Activated CD8-positive, alpha-beta memory T cell treated with anti-CD3 and anti-CD28 coated beads for 36 hours (primary cell): ENCODE results near the gene CLCN1. TPM values are rescaled to one million over a fixed set of nuclear protein-coding genes. Genes with fewer than 3 reads are reported as not detected.

Experiments used
- CTCF ChIA-PET: fragments of 350-600 bp; sonication (Branson Sonifier 250); formaldehyde crosslinking; loops from one replicate; lab custom pipeline; 2021; ENCODE audit warnings: antibody characterized with exemption; lab: Charles Lee
- POLR2A ChIA-PET: fragments of 350-600 bp; sonication (Branson Sonifier 250); formaldehyde crosslinking; loops from one replicate; lab custom pipeline; 2021; ENCODE audit warnings: antibody characterized with exemption; lab: Charles Lee
- total RNA-seq, 2 experiments: library from RNA; stranded (reverse); gene quantifications; one replicate each; pipeline ENCODE4 v1.2.3, GENCODE V29; 2021

The CLCN1 gene
- total RNA-seq, 2 experiments from 2014 or later, result not detected

- CTCF ChIA-PET, result interaction anchor here (1.5 kb wide), 1 partner anchor 10 kb away, joined by 6 read pairs; no protein-coding TSS in a partner anchor
- POLR2A ChIA-PET, result no interaction called here
Observed at GRCh38 chr7:143354965-143355364, 39.1 kb downstream of the CLCN1 start.

- POLR2A ChIA-PET, result no interaction called here
Observed at GRCh38 chr7:143355450-143356385, 39.8 kb downstream of the CLCN1 start.

DNA sequence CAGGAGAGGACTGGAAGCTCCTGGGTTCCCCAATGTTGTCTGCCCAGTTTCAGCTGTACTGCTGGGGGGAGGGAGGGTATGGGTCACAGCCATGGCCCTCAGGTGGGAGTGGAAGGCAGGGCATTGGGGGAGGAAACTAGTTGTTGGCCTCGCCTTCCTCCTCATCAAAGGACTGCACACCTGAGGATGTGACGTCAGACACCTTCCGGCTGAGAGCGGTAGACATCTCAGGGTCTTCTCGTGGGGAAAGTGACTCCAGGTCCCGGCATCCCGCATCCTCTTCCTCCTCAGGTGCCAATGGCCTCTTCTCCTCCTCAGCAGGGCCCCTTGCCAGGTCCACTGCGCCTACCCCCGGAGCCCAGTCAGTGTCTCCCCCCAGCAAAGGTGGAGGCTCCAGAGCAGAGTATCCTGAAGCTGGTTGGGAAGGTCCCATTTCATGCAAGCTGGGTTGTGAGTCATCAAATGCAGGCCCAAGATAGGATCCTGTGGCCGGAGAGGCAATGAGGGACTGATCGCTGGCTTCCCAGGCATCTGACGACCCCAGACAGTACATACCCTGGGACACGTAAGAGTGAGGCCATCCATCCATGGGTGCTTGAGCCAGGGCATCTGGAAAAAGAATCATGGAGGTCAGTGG lies 40.6 kb downstream of the CLCN1 start:
- ChIA-PET CTCF (interaction anchor here (1.3 to 2.7 kb wide), 4 partner anchors 11 to 24 kb away, joined by 5 to 9 read pairs (median 6); no protein-coding TSS in a partner anchor), POLR2A (interaction anchor here (0.5 kb wide), 1 partner anchor 109 kb away, joined by 10 read pairs; no protein-coding TSS in a partner anchor)

More at GRCh38 chr7:143355450-143356385, 39.8 kb downstream of the CLCN1 start:
- CTCF ChIA-PET, result interaction anchor here (1.3 to 1.5 kb wide), 2 partner anchors 10 to 14 kb away, joined by 6 read pairs; no protein-coding TSS in a partner anchor

DNA sequence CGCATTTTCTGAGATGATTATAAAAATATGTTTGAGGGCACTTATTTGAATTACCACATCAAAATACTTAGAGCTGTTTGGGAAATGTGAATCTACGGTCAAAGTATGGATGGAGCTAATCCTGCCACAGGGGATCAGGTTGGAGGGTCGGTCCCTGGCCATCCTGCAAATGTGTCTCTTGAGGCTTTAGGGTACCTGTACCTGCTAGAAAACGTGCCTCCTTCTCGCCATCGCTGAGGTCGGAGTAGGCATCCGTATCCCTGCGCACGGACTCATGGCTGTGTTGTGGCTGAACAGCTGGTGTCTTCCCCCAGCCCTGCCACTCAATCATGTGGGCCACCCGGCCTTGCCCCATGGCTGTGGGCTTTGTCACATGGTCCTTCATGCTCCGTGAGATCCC lies 42.7 kb downstream of the CLCN1 start:
- ChIA-PET POLR2A (no interaction called here), CTCF (interaction anchor here (2.7 kb wide), 1 partner anchor 13 kb away, joined by 9 read pairs; no protein-coding TSS in a partner anchor)

DNA sequence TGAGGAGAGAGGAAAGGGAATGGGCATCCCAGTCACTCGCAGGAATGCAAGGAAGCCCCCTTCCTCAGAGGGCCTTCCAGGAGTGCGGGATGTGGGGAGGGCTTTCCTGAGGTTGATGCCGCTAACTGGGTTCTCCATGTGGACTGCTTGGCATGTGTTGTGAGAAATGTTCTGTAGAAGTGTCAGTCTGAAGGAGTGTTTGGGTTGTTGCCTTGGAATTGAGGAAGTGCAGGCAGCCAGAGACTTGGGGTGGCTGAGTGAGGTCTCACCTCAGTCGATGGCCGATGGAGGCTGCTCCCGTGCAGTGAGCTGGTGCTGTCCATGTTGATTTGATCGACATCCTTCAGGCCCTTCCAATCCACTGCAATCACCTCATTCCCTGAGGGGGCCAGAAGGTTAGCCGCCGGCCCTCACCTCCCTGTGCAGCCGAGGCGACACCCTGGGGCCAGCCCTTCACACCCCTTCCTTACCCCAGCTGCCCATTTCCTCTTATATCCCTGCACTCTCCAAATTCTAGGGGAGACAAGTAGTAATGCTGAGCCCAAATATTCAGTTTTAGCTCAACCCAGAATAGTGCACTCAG lies 44.0 kb downstream of the CLCN1 start:
- ChIA-PET POLR2A (no interaction called here), CTCF (interaction anchor here (0.8 kb wide), 1 partner anchor 20 kb away, joined by 3 read pairs; no protein-coding TSS in a partner anchor)

GRCh38 chr7:143360788-143361551 lies 45.1 kb downstream of the CLCN1 start:
- CTCF ChIA-PET, result interaction anchor here (0.6 to 0.8 kb wide), 2 partner anchors 19 kb away, joined by 3 read pairs; no protein-coding TSS in a partner anchor
- POLR2A ChIA-PET, result no interaction called here

DNA sequence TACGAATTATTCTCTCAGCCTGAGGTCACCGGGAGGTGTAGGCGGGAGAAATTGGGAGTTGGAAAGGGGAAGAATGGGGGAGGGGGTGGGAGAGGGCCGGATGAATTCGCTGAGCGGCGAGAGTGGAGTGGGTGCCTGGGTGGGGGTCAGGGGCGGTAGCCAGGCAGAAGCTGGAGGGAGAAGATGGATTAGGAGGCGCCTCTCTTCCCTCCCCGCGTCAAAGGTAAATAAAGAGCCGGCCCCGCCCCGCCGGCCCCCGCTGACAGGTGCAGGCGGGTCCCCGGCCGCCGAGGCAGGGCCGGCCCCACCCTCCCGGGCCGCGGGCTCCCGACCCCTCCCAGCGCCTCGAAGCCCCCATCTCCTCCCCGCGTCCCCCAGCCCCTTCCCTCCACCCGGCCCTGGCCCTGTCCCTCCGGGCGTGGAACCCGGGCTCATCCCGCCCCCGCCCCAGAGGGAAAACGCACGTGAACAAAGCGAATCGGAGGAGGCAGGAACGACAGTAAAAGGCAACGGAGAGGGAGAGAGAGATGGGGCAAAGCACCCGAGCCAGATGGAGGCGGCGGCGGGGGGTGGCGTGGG lies 45.7 kb downstream of the CLCN1 start:
- CTCF ChIA-PET, result interaction anchor here (0.6 kb wide), 1 partner anchor 19 kb away, joined by 3 read pairs; no protein-coding TSS in a partner anchor

DNA sequence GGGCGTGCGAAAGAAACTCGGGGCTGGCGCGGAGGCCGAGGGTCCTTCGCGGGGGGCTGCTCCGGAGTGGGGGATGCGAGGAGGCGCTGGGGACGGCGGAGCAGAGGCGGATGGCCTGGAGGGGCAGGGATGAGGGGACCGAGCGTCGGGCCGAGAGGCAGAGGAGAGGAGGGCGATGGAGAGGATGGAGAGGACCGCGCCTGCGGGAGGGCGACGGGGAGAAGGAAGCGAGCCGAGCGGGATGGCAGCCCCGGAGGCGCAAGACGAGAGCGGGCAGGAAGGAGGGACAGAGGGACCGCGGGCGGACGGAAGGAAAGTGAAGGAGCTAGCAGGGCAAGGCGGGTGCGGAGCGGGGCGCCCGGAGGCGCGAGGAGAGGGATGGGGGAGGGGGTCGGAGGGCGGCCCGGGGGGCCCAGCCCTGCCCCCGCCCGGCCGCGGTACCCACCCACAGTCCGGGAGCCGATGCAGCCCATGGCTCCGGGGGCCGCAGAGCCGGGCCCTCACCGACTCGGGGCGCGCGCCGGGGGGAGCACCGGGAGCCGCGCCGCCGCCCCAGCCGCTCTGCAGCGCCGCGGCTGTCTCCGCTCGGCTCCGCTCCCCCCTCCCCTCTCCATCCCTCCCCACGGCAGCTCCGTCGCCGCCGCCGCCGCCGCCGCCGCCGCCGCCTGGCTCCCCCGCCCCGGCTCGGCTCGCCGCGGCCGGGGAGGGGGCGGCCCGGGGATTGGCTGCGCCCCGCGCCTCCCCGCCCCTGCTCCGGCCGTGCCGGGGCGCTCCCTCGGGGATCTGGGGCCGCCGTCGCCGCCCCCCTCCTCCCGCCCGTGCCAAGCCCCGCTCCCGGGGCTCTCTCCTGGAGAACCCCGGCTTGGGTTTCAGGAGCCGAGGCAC lies 46.5 kb downstream of the CLCN1 start, which contains the start of gene FAM131B:
TSS of gene FAM131B (minus strand) at position 583 of the 885 bp plus-strand sequence. CDS start at position 473, 110 bp downstream.
- POLR2A ChIA-PET, result interaction anchor here (0.6 kb wide), 1 partner anchor 8 kb away, joined by 3 read pairs; no protein-coding TSS in a partner anchor
- CTCF ChIA-PET, result interaction anchor here (0.7 to 1.2 kb wide), 2 partner anchors 10 to 13 kb away, joined by 3 read pairs; no protein-coding TSS in a partner anchor

More for the DNA sequence above, 45.7 kb downstream of the CLCN1 start:
- POLR2A ChIA-PET, result no interaction called here

GRCh38 chr7:143363016-143363937 lies 47.4 kb downstream of the CLCN1 start:
- CTCF ChIA-PET, result interaction anchor here (1.2 to 2.7 kb wide), 3 partner anchors 12 to 18 kb away, joined by 3 to 7 read pairs (median 5); no protein-coding TSS in a partner anchor
- POLR2A ChIA-PET, result no interaction called here

DNA sequence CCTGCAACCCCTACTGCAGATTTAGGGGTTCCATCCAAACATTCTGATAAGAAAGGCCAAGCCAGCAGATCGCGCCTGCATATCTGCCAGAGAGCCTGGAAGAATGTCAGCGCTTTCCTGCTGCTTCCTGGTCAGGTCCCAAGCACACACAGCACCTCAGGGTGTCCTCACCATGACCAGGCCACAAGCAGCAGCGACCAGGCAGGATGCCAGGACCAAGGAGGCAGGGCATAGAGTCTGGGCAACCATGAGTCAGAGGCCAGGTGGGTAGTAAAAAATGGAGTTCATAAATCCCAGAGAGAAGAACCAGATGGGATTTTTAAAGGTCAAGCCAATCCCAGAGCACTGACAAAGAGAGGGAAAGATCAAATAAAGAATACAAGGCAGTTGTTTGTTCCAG lies 52.1 kb downstream of the CLCN1 start:
- CTCF ChIA-PET, result interaction anchor here (1.2 to 1.6 kb wide), 2 partner anchors 12 to 128 kb away, joined by 3 to 4 read pairs; no protein-coding TSS in a partner anchor
- POLR2A ChIA-PET, result no interaction called here

- ChIA-PET CTCF (interaction anchor here (1.6 kb wide), 1 partner anchor 128 kb away, joined by 3 read pairs; no protein-coding TSS in a partner anchor), POLR2A (interaction anchor here (0.7 kb wide), 1 partner anchor 12 kb away, joined by 3 read pairs; no protein-coding TSS in a partner anchor)
Observed at GRCh38 chr7:143368387-143368786, 52.5 kb downstream of the CLCN1 start.

DNA sequence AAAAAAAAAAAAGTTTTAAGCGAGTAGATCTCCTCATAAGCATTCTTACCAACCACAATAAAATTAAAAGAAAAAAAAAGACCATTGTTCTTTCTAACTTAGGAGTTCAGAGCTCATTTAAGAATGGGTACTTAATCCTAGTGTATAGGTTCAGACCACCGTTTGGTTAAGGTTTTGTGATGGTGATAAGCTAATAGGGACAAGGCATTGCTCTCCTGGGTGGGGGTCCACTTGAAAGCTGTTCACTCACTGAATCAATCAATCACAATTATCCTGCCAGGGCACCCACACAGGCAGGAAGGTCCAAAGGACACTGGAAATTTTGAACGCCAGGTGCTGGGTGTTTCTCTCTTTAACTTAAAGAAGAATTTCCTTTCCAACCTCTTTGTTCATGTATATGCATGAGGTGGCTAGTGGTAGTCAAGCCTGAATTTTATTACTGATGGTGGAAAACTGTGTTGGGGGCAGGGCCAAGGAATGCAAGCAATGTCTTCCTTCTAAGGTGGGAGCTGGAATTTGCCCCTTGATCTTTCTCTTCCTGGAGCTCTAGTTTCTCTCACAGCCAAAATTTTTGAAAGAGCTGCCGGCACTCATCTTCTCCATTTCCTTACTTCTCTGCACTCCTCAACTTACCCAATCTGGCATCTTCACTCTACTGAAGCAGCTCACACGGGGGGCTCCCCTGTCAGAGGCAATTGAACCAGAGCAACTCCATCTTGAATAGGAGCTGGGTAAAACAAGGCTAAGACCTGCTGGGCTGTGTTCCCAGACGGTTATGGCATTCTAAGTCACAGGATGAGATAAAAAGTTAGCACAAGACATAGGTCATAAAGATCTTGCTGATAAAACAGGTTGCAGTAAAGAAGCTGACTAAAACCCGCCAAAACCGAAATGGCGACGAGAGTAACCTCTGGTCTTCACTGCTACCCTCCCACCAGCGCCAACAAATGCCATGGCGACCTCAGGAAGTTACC lies 54.1 kb downstream of the CLCN1 start:
- CTCF ChIA-PET, result interaction anchor here (1.1 to 1.8 kb wide), 3 partner anchors 10 to 130 kb away, joined by 3 to 17 read pairs (median 6); no protein-coding TSS in a partner anchor
- POLR2A ChIA-PET, result interaction anchor here (0.9 kb wide), 1 partner anchor 7 kb away, joined by 3 read pairs; the partner anchor contains the start of gene FAM131B

GRCh38 chr7:143372070-143372469 lies 56.2 kb downstream of the CLCN1 start:
- CTCF ChIA-PET, result interaction anchor here (0.8 to 1.8 kb wide), 3 partner anchors 8 to 131 kb away, joined by 3 to 17 read pairs (median 5); partner anchors contain the start of gene FAM131B
- POLR2A ChIA-PET, result interaction anchor here (0.5 kb wide), 1 partner anchor 101 kb away, joined by 4 read pairs; no protein-coding TSS in a partner anchor

- CTCF ChIA-PET, result interaction anchor here (0.8 kb wide), 1 partner anchor 28 kb away, joined by 3 read pairs; no protein-coding TSS in a partner anchor
- POLR2A ChIA-PET, result no interaction called here
Observed at GRCh38 chr7:143373255-143373794, 57.4 kb downstream of the CLCN1 start.
